ENCODE results near the gene FKBP8.

- no peak for TF ChIP-seq CTCF (conservative IDR thresholded peaks at IDR 0.05; ENCODE audit: low read depth, low read length)
- no peak for TF ChIP-seq RFX5 (IDR thresholded peaks at IDR 0.05; ENCODE audit: low read depth, low read length)
- no peak for TF ChIP-seq USF2 (IDR thresholded peaks at IDR 0.05; ENCODE audit: low read depth, low read length)
- no peak for TF ChIP-seq POLR2A (IDR thresholded peaks at IDR 0.05; ENCODE audit: low read depth, low read length)
- TF ChIP-seq MXI1 (IDR thresholded peaks at IDR 0.05; ENCODE audit: borderline replicate concordance, low read depth, low read length), result no peak
- no peak for TF ChIP-seq MAZ (IDR thresholded peaks at IDR 0.05; ENCODE audit: borderline replicate concordance, low read depth, low read length)
- no peak for TF ChIP-seq SMC3 (IDR thresholded peaks at IDR 0.05; ENCODE audit: low read depth, low read length)
- TF ChIP-seq NFE2L2 (IDR thresholded peaks at IDR 0.05; ENCODE audit: low read depth, low read length), result no peak
- no peak for TF ChIP-seq RAD21 (IDR thresholded peaks at IDR 0.05; ENCODE audit: low read length)
- no peak for TF ChIP-seq CHD1 (IDR thresholded peaks at IDR 0.05; ENCODE audit: low read depth, low read length)
These were observed 37.1 kb downstream of the FKBP8 start for GRCh38 chr19:18506101-18506930.

Measured in IMR-90 (cell line).